Measurements from ENCODE around the gene GALM.

GRCh38 chr2:38775921-38776225 is 110.0 kb downstream of the GALM start:
- TF ChIP-seq CTCF (conservative IDR thresholded peaks at IDR 0.05; ENCODE audit: low read depth, low read length) (no peak), EZH2 (IDR thresholded peaks at IDR 0.05; ENCODE audit: low read length, unreplicated experiment) (no peak)

Data from PC-3 (cell line).